HG03064 (cell line): ENCODE data around the gene RHAG.
"Not testable (repeated sequence)": the region's sequence is repeated elsewhere in the genome, so short reads cannot be mapped to it uniquely, and the experiment has no call there.

ENCODE experiments used
- ATAC-seq: cut with Tn5 transposase; IDR thresholded peaks from one replicate; pipeline ENCODE4 v1.9.1; 2021; ENCODE audit warnings: low read depth; ENCODE audit not compliant: unreplicated experiment

RHAG gene

GRCh38 chr6:49637350-49637731, 702 bp upstream of the RHAG start:
- no peak for ATAC-seq

- ATAC-seq, result no peak
Observed at GRCh38 chr6:49635978-49636712, 494 bp downstream of the RHAG start.

- ATAC-seq, result no peak
Observed at GRCh38 chr6:49635480-49635879, 1.2 kb downstream of the RHAG start.

GRCh38 chr6:49634836-49635218, 1.8 kb downstream of the RHAG start:
- no peak for ATAC-seq

- ATAC-seq, result no peak
Observed at GRCh38 chr6:49634092-49634835, 2.4 kb downstream of the RHAG start.

- ATAC-seq, result no peak
Observed at GRCh38 chr6:49633541-49633940, 3.1 kb downstream of the RHAG start.

GRCh38 chr6:49632727-49633126, 3.9 kb downstream of the RHAG start:
- no peak for ATAC-seq

- ATAC-seq, result not testable (repeated sequence)
Observed at GRCh38 chr6:49629485-49630088, 7.1 kb downstream of the RHAG start.

GRCh38 chr6:49626811-49627210, 9.8 kb downstream of the RHAG start:
- ATAC-seq, result no peak

- ATAC-seq, result no peak
Observed at GRCh38 chr6:49618257-49618656, 18.4 kb downstream of the RHAG start.

- not testable (repeated sequence) for ATAC-seq
Observed at GRCh38 chr6:49614144-49614543, 22.5 kb downstream of the RHAG start.

- no peak for ATAC-seq
Observed at GRCh38 chr6:49609285-49609684, 27.4 kb downstream of the RHAG start.

- ATAC-seq, result not testable (repeated sequence)
Observed at GRCh38 chr6:49608275-49608674, 28.4 kb downstream of the RHAG start.

GRCh38 chr6:49607391-49607982, 29.2 kb downstream of the RHAG start:
- ATAC-seq, result no peak

- peak; percentile 98 for ATAC-seq
Observed at GRCh38 chr6:49606721-49607390, 29.8 kb downstream of the RHAG start.

- ATAC-seq, result not testable (repeated sequence)
Observed at GRCh38 chr6:49604080-49604479, 32.6 kb downstream of the RHAG start.

- ATAC-seq, result not testable (repeated sequence)
Observed at GRCh38 chr6:49587262-49587661, 49.4 kb downstream of the RHAG start.

GRCh38 chr6:49582529-49582928, 54.1 kb downstream of the RHAG start:
- no peak for ATAC-seq

- no peak for ATAC-seq
Observed at GRCh38 chr6:49579649-49580048, 57.0 kb downstream of the RHAG start.

- no peak for ATAC-seq
Observed at GRCh38 chr6:49576618-49577017, 60.0 kb downstream of the RHAG start.
